Lower leg skin (tissue), 3 donors: ENCODE measurements around the gene MALSU1.

Source experiments
- POLR2A ChIP-seq, 2 donors: fragments of 450-650 bp; IDR thresholded peaks; one replicate each; pipeline ENCODE4 v1.6.1; 2016 to 2017; ENCODE audit warnings: antibody characterized with exemption in 2 of 2, mild to moderate bottlenecking in 1 of 2, moderate library complexity in 1 of 2
- TF ChIP-seq, protein P1 (sequence below), 3 donors: fragments of 450-650 bp; IDR thresholded peaks; one replicate each; pipeline ENCODE4 v1.5.1; 2016; ENCODE audit warnings: antibody characterized with exemption in 3 of 3, mild to moderate bottlenecking in 3 of 3, moderate library complexity in 2 of 3

DNA sequence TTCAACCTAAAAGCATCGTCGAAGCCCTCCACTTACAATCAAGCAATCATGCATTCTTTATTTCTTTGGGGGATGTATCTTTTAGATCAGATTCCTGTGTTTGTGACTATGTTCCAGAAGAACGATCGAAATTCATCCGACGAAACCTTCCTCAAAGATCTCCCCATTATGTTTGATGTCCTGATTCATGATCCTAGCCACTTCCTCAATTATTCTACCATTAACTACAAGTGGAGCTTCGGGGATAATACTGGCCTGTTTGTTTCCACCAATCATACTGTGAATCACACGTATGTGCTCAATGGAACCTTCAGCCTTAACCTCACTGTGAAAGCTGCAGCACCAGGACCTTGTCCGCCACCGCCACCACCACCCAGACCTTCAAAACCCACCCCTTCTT, 38.8 kb upstream of the MALSU1 start:
- TF ChIP-seq, protein P1, sequence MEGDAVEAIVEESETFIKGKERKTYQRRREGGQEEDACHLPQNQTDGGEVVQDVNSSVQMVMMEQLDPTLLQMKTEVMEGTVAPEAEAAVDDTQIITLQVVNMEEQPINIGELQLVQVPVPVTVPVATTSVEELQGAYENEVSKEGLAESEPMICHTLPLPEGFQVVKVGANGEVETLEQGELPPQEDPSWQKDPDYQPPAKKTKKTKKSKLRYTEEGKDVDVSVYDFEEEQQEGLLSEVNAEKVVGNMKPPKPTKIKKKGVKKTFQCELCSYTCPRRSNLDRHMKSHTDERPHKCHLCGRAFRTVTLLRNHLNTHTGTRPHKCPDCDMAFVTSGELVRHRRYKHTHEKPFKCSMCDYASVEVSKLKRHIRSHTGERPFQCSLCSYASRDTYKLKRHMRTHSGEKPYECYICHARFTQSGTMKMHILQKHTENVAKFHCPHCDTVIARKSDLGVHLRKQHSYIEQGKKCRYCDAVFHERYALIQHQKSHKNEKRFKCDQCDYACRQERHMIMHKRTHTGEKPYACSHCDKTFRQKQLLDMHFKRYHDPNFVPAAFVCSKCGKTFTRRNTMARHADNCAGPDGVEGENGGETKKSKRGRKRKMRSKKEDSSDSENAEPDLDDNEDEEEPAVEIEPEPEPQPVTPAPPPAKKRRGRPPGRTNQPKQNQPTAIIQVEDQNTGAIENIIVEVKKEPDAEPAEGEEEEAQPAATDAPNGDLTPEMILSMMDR (IDR thresholded peaks at IDR 0.05), result no peak
- TF ChIP-seq POLR2A (IDR thresholded peaks at IDR 0.05), result no peak
